ENCODE results near the gene TBX4.
A peak's percentile ranks its signal among the peaks of the same experiment; 100 is the strongest.

Gene TBX4

DNA sequence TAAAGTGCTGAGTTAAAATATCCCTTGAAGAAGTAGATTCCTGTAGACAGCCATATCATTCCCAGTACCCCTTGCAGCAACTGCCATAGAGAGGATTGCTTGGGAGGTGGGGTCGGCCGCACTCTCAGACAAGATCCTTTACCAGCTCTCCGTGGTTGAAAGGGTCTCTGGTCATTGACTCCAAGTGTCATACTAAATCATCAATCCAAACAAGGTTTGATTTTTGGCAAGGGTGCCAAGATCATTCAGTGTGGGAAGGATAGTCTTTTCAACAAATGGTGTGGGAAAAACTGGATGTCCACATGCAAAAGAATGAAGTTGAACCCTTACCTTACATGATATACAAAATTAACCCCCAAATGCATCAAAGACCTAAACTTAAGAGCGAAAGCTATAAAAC lies 30.8 kb upstream of the TBX4 start:
- Histone ChIP-seq H3K4me3 (replicated peaks; ENCODE audit: low read depth, low read length) (no peak overlapping the region), H3K27me3 (replicated peaks; ENCODE audit: control insufficient read depth, insufficient read depth, low read length) (peaks cover 1% of the 10 kb centered on the region), H3K36me3 (ENCODE audit: control insufficient read depth, insufficient read depth, low read length) (no peaks in the 10 kb centered on the region)
- TF ChIP-seq, protein P1, sequence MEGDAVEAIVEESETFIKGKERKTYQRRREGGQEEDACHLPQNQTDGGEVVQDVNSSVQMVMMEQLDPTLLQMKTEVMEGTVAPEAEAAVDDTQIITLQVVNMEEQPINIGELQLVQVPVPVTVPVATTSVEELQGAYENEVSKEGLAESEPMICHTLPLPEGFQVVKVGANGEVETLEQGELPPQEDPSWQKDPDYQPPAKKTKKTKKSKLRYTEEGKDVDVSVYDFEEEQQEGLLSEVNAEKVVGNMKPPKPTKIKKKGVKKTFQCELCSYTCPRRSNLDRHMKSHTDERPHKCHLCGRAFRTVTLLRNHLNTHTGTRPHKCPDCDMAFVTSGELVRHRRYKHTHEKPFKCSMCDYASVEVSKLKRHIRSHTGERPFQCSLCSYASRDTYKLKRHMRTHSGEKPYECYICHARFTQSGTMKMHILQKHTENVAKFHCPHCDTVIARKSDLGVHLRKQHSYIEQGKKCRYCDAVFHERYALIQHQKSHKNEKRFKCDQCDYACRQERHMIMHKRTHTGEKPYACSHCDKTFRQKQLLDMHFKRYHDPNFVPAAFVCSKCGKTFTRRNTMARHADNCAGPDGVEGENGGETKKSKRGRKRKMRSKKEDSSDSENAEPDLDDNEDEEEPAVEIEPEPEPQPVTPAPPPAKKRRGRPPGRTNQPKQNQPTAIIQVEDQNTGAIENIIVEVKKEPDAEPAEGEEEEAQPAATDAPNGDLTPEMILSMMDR (IDR thresholded peaks at IDR 0.05; ENCODE audit: insufficient read depth, low read length, poor library complexity, severe bottlenecking): no peak
- no peak for DNase-seq (ENCODE audit: extremely low read depth, insufficient read length)

DNA sequence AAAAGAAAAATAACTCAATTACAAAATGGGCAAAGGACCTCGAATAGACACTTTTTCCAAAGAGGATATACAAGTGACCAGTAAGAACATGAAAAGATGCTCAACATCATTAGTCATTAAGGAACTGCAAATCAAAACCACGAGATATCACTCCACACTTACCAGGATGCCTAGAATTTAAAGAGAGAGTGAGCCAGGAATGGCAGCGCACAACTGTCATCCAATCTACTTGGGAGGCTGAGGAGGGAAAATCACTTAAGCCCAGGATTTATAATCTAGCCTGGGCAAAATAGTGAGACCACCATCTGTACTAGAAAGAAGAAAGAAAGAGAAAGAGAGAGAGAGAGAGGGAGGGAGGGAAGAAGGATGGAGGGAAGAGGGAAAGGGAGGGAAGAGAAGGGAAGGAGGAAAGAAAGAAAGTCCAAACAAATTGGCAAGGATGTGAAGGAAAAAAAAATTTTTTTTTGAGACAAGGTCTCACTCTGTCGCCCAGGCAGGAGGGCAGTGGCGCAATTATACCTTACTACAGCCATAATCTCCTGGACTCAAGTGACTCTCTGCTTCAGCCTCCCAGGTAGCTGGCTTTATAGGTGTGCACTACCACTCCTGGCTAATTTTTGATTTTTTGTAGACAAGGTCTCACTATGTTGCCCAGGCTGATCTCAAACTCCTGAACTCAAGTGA lies 30.0 kb upstream of the TBX4 start:
- H3K27me3 ChIP-seq (replicated peaks; ENCODE audit: control insufficient read depth, insufficient read depth, low read length): peaks cover 1% of the 10 kb centered on the region
- no peaks in the 10 kb centered on the region for H3K36me3 ChIP-seq (ENCODE audit: control insufficient read depth, insufficient read depth, low read length)
- H3K4me3 ChIP-seq (replicated peaks; ENCODE audit: low read depth, low read length): no peak overlapping the region
- TF ChIP-seq, protein P1 (IDR thresholded peaks at IDR 0.05; ENCODE audit: insufficient read depth, low read length, poor library complexity, severe bottlenecking): no peak
- DNase-seq (ENCODE audit: extremely low read depth, insufficient read length): no peak

DNA sequence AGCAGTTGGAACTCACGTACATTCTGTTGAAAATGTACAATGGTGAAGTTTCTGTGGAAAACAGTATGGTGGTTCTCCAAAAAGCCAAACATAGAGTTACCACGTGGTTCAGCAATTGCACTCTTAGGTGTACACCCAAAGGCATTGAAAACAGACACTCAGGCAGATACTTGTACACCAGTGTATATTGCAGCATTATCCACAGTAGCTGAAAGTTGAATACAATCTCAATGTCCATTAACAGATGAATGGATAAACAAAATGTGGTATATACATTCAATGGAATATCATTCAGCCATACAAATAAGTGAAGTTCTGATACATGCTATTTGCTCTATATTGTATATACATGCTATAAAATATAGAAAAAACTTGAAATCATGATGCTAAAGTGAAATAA lies 29.4 kb upstream of the TBX4 start:
- peaks cover 1% of the 10 kb centered on the region; the same call in 1 of the 2 replicates for H3K27me3 ChIP-seq (replicated peaks; ENCODE audit: control insufficient read depth, insufficient read depth, low read length)
- no peak for DNase-seq (ENCODE audit: extremely low read depth, insufficient read length)
- no peak overlapping the region for H3K4me3 ChIP-seq (replicated peaks; ENCODE audit: low read depth, low read length)
- TF ChIP-seq, protein P1 (IDR thresholded peaks at IDR 0.05; ENCODE audit: insufficient read depth, low read length, poor library complexity, severe bottlenecking): no peak
- no peaks in the 10 kb centered on the region for H3K36me3 ChIP-seq (ENCODE audit: control insufficient read depth, insufficient read depth, low read length)

DNA sequence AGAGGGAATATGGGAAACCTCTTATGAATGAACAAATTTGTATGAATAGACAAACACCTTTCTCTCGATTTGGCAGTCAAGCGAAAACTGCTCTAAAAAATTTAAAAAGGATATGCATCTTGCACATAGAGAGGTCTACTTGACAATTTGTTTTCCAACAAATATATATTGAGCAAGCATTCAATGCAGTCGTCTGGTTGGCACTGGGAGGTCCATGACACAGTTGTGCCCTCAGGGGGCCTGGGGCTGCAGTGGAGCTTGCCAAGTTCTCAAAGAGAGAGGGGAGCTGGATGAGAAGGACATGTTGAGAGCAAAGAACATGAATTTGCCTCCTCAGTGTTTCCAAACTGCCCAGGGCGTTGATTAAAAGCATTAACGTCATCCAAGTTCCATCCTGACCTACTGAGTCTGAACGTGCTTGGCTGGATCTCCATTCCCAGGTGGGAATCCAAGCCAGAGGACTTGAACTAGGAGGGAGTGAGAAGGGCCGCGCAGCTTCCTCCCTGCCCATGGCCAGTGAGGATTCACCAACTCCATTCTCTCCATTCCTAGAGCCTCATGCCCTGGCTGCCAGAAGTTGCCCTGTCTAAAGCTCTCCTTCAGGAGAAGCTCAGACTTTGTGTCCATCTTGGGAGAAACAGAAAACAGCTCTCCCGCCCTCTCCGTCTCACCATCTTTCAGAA lies 28.1 kb upstream of the TBX4 start:
- no peak overlapping the region for H3K4me3 ChIP-seq (replicated peaks; ENCODE audit: low read depth, low read length)
- H3K27me3 ChIP-seq (replicated peaks; ENCODE audit: control insufficient read depth, insufficient read depth, low read length): peaks cover 1% of the 10 kb centered on the region; the same call in 1 of the 2 replicates
- no peaks in the 10 kb centered on the region for H3K36me3 ChIP-seq (ENCODE audit: control insufficient read depth, insufficient read depth, low read length)
- TF ChIP-seq, protein P1 (IDR thresholded peaks at IDR 0.05; ENCODE audit: insufficient read depth, low read length, poor library complexity, severe bottlenecking): no peak
- DNase-seq (ENCODE audit: extremely low read depth, insufficient read length): no peak

DNA sequence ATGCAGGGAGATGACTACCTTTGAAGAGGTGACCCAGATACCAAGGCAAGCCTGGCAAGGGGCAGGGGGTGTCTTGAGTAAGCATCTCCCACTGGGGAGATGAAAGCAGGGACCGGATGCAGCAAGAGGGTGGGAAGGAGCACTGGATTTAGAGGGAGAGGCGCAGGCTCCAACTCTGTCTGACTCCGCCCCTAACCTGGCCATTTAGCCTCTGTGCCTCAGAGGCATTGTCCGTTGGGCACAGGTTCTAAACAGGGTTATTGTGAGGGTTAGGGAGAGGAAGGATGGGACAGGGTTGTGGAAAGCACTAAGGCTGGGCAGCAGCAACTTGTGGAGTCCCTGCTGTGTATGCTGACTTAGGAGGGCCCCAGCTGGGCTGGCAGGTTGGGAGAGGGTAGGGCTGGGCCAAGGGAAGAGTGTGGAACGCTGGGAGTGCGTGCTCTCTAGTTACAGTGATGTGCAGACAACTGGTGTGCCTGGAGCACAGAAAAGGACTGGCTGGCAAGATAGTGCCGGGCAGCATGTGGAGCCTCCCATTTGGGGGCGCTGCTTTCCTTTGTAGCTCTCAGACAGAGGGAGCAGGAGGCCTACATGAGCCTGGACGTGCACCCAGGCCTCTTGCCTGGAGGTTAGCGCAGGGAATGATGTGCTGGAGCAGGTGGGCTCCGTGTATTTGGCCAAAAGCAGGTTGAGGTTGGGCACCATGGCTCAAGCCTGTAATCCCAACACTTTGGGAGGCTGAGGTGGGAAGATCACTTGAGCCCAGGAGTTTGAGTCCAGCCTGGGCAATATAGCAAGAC lies 26.3 kb upstream of the TBX4 start:
- Histone ChIP-seq H3K27me3 (replicated peaks; ENCODE audit: control insufficient read depth, insufficient read depth, low read length) (no peaks in the 10 kb centered on the region), H3K4me3 (replicated peaks; ENCODE audit: low read depth, low read length) (no peak overlapping the region), H3K36me3 (ENCODE audit: control insufficient read depth, insufficient read depth, low read length) (no peaks in the 10 kb centered on the region)
- no peak for DNase-seq (ENCODE audit: extremely low read depth, insufficient read length)
- TF ChIP-seq, protein P1 (IDR thresholded peaks at IDR 0.05; ENCODE audit: insufficient read depth, low read length, poor library complexity, severe bottlenecking): peak; percentile 20

All from GM06990 (cell line).